NCI-H748 (cell line): Measurements from ENCODE around the gene SDCCAG8.

Experiments used
- DNase-seq: peaks from one replicate; lab custom pipeline; 2025; ENCODE audit not compliant: unreplicated experiment; lab: John Stamatoyannopoulos, UW

SDCCAG8 gene

DNA sequence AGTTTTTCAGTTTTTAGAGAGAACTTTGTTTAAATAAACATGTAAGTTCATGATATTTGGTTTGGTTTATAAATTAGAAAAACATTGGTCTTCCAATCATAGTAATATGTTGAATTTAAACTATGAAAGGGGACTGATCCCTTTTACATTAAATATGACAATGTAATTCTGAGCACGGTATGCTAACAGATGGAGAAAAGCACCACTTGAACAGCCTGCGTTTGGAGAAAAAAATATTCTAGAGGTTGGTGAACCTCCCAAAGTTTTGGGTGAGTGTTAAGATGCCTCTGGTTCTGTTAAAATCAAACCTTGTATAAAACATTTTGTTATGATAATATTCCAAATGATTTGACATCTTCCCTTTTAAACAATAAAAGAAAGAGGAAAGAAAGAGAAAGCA, 123.9 kb downstream of the SDCCAG8 start:
- DNase-seq: no peak

DNA sequence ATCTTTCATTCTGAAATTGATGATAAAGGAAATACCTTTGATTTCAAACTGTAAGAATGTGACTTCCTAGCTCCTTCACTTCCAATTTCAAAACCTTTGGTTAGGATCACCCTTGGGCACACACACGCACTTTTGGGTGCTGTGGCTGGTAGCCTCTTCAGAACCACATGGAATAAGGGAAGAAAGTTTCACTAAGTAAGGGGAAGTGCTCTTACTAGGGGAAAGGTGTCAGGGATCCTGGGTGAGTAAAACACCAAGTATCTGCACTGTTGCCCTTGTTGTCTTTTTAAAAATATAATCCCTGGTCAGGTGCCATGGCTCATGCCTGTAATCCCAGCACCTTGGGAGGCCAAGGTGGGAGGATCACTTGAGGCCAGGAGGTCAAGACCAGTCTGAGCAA, 132.4 kb downstream of the SDCCAG8 start:
- no peak for DNase-seq

DNA sequence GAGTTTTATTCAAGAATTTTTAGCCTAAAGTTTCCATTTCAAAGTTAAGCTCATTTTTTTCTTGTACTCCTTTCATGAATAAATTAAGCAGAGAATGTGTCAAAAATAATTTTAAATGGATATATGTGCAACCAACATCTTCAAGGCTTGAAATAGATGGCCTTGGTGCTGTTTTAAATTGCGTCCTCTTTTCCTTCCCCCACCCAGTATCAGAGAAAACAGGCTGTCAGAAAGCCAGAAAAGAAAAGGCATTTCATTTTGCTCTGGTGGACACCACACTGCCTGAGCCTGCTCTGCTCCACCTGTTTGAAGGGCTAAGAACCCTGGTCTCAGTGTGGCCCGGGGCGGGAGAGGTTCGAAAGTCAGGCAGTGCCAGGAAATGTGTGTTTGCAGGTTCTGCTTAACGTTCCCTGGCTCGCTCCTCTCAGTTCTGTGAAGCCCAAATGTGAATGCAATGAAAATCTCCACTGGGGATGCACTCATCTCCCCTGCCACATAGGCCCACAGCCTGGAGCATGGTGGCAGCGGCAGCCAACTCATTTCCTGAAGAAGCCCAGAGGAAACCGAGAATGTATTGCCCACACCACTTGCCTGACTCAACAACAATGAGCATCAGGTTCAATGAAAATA, 134.4 kb downstream of the SDCCAG8 start:
- no peak for DNase-seq

DNA sequence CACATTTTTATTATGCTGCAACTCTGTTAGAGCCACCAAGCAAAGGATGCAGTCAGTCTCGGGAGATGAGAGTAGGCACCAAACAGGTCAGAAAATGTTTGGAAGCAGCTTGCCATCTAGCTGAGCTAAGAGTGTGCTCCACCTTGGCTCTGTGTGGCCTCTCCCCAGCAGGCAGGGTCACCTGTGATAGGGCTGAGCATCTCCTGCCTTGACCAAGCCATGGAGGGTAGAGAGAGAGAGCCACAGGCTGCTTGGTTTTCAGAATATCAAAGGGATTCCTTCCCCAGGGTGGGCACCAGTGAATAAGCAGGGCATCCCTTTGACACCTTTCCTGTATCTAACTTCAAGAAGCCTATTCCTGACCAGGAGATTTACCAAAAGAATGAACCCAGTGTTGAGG, 135.5 kb downstream of the SDCCAG8 start:
- DNase-seq: no peak

DNA sequence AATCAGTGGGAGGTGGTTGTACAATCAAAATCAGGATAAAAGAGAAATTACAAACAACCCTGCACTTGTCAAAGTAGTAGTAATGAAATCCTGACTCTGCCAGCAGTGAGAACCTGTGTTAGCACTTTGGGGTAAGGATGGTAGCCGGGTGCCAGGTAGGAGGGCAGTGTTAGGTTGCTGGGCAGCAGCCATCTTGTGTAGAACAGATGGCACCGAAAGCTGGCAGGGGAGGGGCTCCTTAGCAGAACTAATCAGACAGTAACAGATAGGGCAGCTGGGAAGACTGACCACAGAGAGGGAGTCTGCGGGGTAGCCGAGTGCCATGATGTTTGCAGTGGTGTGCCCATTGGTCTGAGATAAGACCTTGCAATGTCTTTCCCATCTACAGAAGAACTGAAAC, 137.3 kb downstream of the SDCCAG8 start:
- no peak for DNase-seq

DNA sequence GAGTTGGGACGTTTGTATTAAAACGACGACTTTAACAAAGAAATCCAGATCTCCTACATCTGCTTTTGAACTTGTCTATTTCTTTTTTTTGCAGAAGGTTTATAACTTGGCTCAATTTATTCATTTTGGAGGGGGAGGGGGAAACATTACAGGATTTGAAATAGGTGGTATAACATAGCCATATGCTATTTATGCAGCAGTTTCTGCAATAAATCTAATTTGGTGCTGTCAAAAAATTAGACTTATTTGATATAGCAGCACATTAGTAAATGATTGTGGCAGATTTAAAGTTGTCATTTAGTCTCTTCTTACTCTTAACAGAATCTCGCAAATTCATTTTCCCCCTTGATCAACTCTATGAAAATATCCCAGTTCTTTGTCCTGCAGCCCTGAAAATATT, 138.2 kb downstream of the SDCCAG8 start:
- DNase-seq: no peak

DNA sequence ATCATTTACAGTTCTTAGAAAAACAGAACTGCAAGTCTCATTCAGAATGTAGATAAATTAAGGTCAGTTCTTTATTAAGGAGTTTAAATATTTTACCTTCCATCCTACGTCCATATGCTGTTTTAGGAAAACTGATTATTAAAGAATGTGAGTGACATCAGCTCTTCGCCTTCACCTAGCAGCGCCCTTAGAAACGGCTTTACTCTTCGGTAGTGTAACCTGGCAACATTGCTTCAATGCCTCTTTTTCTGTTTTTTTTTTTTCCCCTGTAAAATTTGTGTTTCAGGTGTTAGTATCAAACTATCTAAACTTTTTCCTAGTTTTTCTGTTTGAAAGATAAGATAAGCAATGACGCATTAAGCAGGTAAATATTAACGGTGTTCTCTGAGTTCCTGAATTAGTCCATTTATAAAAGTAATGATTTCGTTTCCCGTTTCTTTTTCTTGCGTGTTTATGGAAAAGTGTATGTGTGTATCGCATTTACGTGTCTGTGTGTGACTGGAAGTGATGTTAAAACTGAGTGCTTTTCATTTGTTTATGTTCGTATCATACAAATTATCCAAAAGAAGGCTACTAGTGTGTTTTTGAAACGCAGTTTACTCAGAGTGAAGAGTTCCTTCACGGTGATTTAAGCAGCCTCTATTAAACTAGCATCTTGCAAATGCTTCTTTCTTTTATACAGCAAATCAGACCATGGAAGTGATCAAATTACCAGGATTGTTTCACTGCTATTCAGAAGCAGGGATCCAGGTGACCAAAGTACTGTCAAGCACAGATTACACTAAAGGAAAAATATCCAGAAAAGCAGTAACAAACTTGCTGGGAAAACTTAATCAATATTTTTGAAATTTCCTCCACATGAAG, 139.0 kb downstream of the SDCCAG8 start:
- peak; percentile 57 for DNase-seq

DNA sequence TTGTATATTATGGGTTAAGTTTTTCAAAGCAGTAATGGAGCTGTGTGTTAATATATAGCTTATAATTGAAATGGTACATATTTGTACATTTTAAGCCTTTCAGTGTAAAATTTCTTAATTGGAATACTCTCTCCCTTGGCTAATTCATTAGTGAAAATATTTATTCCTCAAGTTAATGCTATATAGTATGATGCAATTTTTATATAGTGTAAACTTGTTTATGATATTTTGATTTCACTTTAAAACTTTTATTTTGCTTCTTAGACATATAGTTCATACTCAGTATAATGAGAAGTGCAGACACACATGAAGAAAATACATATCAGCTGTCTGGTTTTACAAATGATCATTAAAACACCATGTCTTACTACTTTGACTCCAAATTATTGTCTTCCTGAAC, 140.6 kb downstream of the SDCCAG8 start:
- no peak for DNase-seq

DNA sequence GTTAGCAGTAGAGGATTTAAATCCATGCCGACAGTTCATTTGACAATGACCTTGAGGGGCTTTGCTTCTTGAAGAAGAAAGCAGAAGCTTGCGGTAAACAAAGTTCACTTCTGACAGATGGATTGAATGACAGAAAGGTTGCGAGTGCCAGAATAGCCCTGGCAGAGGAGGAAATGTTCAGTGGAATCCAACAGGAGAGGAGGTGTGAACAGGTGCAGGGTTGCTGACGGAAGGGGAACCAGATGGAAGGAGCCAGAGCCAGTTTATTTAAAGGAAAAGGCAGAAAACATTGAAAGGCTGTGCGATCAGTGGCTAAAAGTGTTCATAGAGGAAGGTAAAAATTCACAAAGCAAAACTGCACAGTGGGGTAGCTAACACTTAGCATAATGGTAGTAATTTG, 141.0 kb downstream of the SDCCAG8 start:
- DNase-seq: no peak

DNA sequence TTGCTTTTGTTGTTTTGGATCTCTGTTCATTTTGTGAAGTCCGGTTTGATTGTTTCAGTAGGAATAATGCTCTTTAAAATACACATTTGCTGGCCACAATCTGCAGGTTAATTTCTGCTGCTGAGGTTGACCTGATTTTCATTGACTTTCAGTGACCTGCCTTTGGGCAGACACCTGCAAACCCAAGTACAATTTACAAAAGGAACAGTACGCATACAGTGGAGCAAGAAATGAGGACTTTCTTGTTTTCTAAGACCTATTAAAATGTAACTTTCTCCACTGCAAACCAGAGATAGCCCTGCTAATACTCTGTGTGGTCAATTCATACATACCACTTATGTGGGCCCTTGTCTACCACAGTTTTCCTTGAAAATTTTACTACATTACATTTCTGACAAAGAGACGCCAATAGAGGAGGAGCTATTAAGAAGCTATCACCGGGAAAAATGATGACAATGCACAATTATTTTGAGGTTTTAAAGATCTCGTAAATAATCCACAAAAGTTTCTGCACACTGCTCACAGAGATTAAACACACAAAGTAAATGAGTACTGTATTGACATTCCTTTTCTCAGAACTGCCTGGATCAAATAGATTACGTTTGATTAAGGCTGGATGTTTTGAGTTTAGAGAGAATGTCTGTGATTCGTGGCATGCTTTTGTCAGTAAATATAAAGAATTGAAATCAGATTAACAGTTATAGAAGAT, 141.9 kb downstream of the SDCCAG8 start:
- DNase-seq: no peak

DNA sequence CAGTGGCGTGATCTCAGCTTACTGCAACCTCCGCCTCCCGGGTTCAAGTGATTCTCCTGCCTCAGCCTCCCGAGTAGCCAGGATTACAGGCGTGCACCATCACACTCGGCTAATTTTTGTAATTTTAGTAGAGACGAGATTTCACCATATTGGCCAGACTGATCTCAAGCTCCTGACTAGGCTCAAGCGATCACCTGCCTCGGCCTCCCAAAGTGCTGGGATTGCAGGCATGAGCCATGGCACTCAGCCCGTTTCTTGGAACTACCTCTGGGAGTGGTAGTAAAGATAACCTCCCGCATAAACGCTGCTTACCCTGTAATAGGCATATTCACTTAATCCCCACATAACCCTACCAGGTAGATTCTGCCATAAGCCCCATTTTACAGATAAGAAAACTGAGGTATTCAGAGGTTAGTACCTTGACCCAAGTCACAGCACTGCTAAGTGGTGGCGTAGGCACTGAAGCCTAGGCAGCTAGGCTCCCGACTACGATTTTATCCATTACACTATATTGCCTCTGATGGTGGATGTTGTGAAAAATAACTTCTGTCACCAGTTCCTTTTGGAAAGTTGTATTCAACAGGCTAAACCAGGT, 143.8 kb downstream of the SDCCAG8 start:
- DNase-seq: no peak

DNA sequence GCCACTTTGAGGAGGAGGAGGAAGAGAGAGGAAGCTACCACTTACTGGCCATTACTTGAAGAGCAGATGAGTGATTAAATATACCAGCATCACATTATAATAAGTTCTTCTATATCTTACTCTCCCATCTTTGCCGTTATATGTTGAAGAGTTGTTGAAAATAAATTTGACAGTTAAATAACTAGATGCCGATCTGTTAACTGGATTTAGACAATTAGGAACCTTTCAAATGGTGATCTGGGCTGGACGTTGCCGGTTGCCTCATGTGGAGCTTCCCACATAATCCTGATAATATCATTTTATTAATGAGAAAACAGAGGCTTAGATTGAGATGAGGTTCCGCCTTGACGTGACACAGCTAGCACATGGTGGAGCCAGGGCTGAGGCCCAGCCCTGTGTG, 147.0 kb downstream of the SDCCAG8 start:
- no peak for DNase-seq

DNA sequence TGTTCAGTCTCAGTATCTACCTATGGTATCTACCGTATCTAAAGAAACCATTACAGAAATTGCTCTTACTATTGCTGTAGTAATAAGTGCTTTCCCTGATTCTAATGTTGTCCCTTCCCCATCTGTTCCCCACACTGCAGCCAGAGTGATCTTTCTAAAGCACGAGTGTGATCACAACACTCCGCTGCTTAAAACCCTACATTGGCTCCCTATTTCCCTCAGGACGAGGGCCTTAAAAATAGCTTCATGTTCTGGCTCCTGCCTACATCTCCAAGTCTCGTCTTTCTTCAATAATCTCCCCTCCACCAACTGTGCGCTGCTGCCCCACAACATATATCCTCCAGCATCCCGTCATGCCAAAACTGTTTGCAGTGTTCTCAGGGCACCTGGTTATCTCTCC, 150.6 kb downstream of the SDCCAG8 start:
- no peak for DNase-seq

DNA sequence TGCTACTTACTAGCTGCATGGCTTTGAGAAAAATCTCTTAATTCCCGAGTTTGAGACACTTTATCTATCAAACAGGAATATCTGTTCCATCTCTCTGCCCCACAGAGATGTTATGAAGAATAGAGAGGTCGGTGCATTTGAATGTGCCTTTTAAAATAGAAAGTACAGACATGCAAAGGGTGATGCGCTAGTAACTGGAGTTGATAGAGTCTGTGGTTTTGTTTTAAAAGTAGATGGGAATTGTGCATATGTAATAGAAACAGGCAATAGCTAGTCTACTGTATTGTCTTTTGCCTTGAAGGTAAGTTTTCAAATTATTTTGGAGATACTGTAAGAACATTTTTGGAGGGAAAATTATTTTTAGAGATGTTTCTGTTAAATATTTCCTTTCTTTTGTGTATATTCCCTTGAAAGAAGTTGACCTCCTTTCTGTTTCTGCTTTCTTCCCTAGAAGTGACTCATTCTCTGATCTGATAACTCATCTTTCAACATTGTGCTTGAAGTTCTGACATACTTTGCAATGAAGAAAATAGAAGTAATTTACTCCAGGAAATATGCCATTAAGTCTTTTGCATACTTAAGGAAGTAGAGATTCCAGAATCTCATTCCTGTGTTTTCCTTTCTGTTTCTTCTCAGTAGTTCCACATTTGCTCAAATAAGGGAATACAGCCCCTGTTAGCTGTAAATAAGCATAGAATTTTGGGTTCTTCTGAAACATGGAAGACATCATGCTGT, 151.6 kb downstream of the SDCCAG8 start:
- DNase-seq: no peak

DNA sequence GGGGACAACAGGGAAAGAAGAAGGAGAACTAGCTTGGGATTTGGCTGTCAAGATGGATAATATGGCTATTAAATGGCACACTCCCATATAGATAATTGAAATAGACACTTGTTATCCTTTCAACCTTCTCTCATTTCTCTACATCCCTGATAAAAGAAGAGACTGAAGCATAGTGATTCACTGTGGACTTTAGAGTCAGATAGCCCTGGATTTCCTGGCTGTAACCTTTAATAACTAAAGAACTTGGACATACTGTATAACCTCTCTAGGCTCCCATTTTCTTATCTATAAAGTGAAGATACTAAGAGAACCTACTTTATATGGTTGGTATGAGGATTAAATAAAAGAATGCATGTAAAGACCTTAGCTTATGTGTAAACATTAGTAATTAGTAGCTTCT, 152.6 kb downstream of the SDCCAG8 start:
- DNase-seq: no peak

DNA sequence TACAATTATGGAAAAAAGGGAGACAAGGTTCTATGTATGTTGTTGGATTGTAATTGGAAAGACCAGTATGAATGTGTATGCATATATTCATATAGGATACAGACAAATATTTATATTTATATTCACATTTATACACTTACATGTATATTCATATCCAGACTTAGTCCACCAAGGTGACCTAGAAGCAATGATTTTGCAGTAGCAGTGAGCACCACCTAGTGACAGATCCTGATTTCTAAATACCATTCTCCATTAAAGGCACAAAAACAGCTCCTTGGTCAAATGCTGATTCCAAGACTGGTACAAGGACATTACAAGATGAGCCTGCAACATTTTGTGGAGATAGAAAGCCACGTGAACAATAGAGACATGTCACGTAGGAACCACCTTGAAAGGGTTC, 153.4 kb downstream of the SDCCAG8 start:
- DNase-seq: no peak

DNA sequence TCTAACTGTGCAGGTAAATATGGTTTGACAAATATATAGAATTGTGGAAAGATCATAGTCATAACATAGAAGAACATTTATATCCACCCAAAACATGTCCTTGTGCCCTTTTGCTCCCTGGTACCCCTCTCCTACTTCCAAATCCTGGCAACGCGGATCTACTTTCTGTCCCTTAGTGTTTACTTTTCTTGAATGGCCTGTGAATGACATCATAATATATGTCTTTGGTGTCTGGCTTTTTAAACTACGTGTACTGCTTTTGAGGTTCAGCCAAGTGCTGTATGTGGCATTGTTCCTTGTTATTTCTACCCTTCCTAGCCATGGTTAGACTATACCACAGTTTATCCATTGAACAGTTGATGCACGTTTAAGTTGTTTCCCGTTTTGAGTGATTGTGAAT, 155.6 kb downstream of the SDCCAG8 start:
- peak; percentile 20 for DNase-seq

DNA sequence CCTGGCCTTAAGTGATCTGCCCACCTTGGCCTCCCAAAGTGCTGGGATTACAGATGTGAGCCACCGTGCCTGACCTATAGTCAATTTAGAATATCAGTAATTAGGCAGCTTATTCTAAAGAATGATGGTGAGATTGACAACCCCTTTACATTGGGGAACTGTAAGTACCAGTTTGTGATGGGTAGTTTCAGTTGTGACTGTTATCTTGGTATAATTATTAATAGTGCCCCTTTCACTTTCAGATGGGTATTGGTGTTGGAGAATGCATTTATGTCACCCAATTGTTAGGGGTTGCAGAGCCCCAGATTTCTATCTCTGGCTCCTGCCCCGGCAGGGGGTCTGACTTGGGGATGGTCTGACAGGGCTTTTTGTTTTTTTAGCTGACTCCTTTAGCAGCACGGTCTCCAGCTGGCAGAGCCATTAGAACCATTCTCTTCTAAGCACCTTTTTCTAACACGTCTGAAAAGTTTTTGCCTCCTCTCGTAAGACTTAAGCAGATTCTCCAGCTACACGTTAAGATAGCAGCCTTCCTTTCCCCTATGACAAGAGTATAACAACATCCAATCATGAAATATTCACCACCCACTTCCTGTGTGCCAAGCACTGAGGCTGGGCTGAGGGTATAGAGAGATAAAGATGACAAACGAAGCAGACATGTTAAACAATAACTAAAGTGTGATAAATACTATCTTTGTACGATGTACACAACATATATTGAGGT, 157.8 kb downstream of the SDCCAG8 start:
- DNase-seq: no peak

DNA sequence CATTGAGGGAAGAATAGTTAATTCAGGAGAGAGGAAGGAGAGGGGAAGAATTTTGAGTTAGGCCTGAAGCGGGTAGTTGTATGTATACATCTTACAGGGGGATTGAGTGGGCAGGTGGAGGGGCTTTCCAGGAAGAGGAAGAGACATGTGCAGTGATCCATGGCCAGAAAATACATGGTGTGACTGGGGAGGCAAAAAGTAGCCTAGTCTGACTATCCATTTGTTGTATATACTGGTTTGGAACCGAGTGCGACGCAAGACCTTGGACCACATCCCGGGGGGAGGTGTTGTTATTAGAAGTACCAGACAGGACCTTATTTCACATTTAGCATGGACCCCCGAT, 158.3 kb downstream of the SDCCAG8 start:
- no peak for DNase-seq

DNA sequence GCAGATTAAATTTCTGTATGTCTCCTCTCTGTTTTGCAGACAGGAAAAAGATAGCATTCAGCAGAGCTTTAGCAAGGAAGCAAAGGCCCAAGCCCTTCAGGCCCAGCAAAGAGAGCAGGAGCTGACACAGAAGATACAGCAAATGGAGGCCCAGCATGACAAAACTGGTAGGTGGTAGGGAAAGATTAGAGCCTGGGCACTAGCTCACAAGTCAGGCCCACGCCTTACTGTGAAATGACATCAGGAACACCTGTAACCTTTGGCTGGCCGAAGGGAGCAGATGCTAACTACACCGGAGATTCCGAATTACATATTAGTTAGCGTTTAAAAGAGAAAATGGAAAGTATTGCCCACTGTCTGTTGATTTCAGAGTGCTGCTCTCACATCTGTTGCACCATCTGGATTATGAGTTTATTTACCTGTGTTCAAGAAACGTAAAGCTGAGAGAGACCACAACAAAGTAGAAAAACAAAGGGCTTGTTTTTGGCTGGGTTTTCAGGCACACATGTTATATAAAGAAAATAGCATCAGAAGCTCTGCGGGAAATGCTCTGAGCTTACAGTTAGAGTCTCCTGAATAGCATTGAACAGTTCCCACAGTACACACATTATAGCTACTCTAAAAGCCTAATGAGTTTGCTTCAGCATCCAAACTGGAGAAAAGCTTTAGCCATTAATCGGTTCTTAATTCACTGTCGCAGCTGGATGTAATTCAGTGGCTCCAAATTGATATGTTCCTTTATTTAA, 160.0 kb downstream of the SDCCAG8 start:
- no peak for DNase-seq
